Mucosa of descending colon (tissue), 3 donors: Measurements from ENCODE around the gene SH3TC2. TPM values are rescaled to one million over a fixed set of nuclear protein-coding genes. Genes with fewer than 3 reads are reported as not detected.

Experiments
- ATAC-seq: fragments of 200-7000 bp; cut with Tn5 transposase; one replicate; pipeline ENCODE4 v1.9.1; 2020; ENCODE audit warnings: mild to moderate bottlenecking, moderate library complexity
- DNase-seq, 3 donors: peaks; one replicate each; pipeline ENCODE4 v3.0.0-alpha.2; 2020
- H3K36me3 ChIP-seq: fragments of 200-600 bp; one replicate; pipeline ENCODE4 v1.8.0; 2021; ENCODE audit warnings: low read depth, mild to moderate bottlenecking
- H3K4me1 ChIP-seq: fragments of 200-600 bp; one replicate; pipeline ENCODE4 v1.8.0; 2021; ENCODE audit warnings: low read depth, mild to moderate bottlenecking
- H3K4me3 ChIP-seq: fragments of 200-600 bp; one replicate; pipeline ENCODE4 v1.8.0; 2021; ENCODE audit warnings: mild to moderate bottlenecking
- H3K9me3 ChIP-seq: fragments of 200-600 bp; one replicate; pipeline ENCODE4 v1.8.0; 2021; ENCODE audit warnings: mild to moderate bottlenecking
- intact Hi-C, 2 donors: fragments of 100-400 bp; cut with DNase I in 1 of 2; cut with micrococcal nuclease in 1 of 2; formaldehyde crosslinking; loops; one replicate each; pipeline versions ENCODE4 v1.11.0 to v1.11.1; 2022; cut with DNase I, micrococcal nuclease
- total RNA-seq, 3 donors: library from RNA; stranded (reverse); fragmentation: NEBNext Ultra II Directional in 2 of 3; extraction: Animal tissue kit (Norgen Biotek cat#: 25700) in 2 of 3; gene quantifications; one replicate each; pipeline versions ENCODE4 v1.2.1 to v1.2.4, GENCODE V29; 2021 to 2023
- TF ChIP-seq, protein P1 (sequence below): fragments of 200-600 bp; IDR thresholded peaks from one replicate; pipeline ENCODE4 v1.8.0; 2022; ENCODE audit warnings: antibody characterized with exemption, mild to moderate bottlenecking
- donor health status: DM: no; HTN: no; CAD: no; lungs with moderate emphysema.
- donor health status: DM: no; HTN: no; CAD: no.
- donor health status: DM: no; HTN: yes; CAD: no.

The SH3TC2 gene
- total RNA-seq, 3 donors from 2014 or later: 1.3 to 3.9 (median 2.2) TPM

DNA sequence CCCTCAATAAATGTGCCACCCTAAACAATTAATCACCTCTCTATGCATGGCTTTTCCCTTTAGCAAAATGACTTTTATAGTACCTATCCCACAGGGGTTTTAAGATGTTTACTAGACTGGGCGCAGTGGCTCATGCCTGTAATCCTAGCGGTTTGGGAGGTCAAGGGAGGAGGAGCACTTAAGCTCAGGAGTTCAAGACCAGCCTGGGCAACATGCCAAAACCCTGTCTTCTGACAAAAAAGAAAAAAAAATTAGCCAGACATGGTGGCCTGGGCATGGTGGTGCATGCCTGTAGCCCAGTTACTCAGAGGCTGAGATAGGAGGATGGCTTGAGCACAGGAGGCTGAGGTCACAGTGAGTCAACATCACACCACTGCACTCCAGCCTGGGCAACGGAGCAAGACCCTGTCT, 13.5 kb downstream of the SH3TC2 start:
- TF ChIP-seq, protein P1, sequence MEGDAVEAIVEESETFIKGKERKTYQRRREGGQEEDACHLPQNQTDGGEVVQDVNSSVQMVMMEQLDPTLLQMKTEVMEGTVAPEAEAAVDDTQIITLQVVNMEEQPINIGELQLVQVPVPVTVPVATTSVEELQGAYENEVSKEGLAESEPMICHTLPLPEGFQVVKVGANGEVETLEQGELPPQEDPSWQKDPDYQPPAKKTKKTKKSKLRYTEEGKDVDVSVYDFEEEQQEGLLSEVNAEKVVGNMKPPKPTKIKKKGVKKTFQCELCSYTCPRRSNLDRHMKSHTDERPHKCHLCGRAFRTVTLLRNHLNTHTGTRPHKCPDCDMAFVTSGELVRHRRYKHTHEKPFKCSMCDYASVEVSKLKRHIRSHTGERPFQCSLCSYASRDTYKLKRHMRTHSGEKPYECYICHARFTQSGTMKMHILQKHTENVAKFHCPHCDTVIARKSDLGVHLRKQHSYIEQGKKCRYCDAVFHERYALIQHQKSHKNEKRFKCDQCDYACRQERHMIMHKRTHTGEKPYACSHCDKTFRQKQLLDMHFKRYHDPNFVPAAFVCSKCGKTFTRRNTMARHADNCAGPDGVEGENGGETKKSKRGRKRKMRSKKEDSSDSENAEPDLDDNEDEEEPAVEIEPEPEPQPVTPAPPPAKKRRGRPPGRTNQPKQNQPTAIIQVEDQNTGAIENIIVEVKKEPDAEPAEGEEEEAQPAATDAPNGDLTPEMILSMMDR: no peak
- ATAC-seq: no peak
- intact Hi-C loops: no loop called here
- DNase-seq: no peak
- H3K4me1 ChIP-seq: no peaks in the 10 kb centered on the region
- no peaks in the 10 kb centered on the region for H3K36me3 ChIP-seq
- no peak overlapping the region for H3K4me3 ChIP-seq
- H3K9me3 ChIP-seq: no peaks in the 10 kb centered on the region

DNA sequence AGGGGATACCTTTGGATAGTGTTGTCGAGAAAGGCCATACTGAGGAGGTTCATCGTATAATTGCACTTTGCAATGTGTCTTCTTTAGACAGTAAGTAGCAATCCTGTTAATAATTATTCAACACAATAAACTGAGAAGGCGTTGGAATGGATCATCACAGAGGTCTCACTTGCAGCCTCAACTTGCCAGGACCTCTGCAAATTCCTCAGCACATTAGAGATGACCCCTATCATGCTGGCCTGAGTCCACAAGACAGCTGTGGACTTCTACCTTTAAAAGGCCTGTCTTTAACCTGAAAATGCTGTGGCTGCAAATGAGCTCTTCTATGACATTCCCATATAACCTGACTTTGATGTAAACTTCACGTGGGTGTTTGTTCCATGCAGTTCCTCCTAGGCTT, 14.1 kb downstream of the SH3TC2 start:
- DNase-seq: no peak
- no peaks in the 10 kb centered on the region for H3K36me3 ChIP-seq
- no peaks in the 10 kb centered on the region for H3K9me3 ChIP-seq
- ATAC-seq: no peak
- TF ChIP-seq, protein P1: no peak
- H3K4me1 ChIP-seq: no peaks in the 10 kb centered on the region
- no peak overlapping the region for H3K4me3 ChIP-seq
- intact Hi-C loops: no loop called here

DNA sequence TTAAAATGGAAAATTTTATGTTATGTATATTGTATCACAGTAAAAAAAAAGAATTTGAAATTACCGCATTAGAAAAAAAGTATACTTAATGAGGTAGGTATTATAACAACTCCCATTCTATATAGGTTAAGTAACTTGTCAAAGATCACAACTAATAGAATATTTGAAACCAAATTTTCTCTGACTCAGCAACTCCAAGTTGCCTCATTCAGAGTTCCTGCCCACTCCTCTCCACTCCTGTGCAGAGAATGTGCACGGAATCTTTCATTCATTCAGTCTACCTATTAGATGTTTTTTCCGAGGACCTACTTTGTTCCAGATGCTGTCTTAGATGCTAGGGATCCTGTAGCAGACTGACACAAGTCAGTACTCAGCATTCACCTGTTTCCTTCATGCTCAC, 15.4 kb downstream of the SH3TC2 start:
- intact Hi-C loops: no loop called here
- H3K4me3 ChIP-seq: no peak overlapping the region
- H3K36me3 ChIP-seq: no peaks in the 10 kb centered on the region
- ATAC-seq (no peak), DNase-seq (no peak)
- no peaks in the 10 kb centered on the region for H3K9me3 ChIP-seq
- no peaks in the 10 kb centered on the region for H3K4me1 ChIP-seq
- TF ChIP-seq, protein P1: no peak

DNA sequence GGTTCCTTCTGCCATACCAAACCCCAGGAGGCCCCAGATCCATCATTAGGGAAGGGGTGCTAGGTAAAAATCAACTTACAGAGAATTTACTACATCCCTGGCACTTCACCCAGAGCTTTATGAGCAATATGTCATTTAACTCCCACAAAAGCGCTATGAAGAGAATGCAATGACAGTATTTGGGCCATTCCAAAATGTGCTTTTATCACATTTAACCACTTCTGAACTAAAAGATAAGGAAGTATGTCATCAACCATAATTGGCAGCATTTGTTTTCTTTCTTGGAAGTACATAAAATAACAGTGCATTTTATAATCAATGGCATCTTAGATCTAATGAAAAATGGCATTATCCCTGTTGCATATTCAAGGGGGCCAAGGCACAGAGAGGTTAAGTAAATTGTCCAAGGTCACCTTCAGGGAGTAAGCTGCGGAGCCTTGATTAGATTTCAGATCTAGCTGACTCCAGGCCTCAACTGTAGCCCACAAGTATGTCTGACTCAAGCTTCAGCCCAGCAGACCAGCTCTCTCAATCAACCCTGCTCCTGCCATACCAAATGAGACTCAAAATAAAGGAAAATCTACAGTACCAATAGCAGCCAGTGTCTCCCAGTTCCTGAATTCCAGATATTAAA, 16.5 kb downstream of the SH3TC2 start:
- intact Hi-C loops: no loop called here
- ATAC-seq: no peak
- no peak overlapping the region for H3K4me3 ChIP-seq
- no peaks in the 10 kb centered on the region for H3K36me3 ChIP-seq
- H3K4me1 ChIP-seq: no peaks in the 10 kb centered on the region
- no peaks in the 10 kb centered on the region for H3K9me3 ChIP-seq
- DNase-seq: no peak
- TF ChIP-seq, protein P1: no peak

DNA sequence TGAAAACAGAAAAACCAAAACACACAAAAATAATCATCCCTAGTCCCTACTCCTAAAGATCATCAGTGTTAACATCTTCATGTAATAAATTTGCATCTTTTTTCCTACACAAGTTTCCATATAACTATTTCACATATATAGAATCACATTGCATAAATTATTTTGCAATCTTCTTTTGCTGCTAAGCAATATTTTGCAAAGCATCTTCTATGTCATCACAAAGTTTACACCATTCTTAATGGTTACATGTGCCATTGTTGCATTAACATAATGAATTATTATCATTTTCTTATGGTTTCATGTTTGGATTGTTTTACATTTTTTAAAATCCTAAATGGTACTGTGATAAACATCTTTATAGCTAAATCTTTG, 17.8 kb downstream of the SH3TC2 start:
- intact Hi-C loops: no loop called here
- no peaks in the 10 kb centered on the region for H3K9me3 ChIP-seq
- no peak for DNase-seq
- no peaks in the 10 kb centered on the region for H3K4me1 ChIP-seq
- ATAC-seq: no peak
- no peak overlapping the region for H3K4me3 ChIP-seq
- H3K36me3 ChIP-seq: no peaks in the 10 kb centered on the region
- TF ChIP-seq, protein P1: no peak
